Measurements from ENCODE around the gene CBX5.

The CBX5 gene

GRCh38 chr12:54273981-54274380 is 5.9 kb downstream of the CBX5 start:
- no peak for TF ChIP-seq YY1 (IDR thresholded peaks at IDR 0.05; ENCODE audit: insufficient read depth, insufficient read length)
- no peak for TF ChIP-seq ZNF274 (IDR thresholded peaks at IDR 0.05; ENCODE audit: low read depth, low read length)
- H3K9ac ChIP-seq (ENCODE audit: insufficient read length, low read depth), result no peak overlapping the region

GRCh38 chr12:54272214-54272613 is 7.7 kb downstream of the CBX5 start:
- peaks cover 36% of the 10 kb centered on the region for H3K36me3 ChIP-seq (ENCODE audit: insufficient read depth, insufficient read length, low read length)
- no peak overlapping the region for H3K9ac ChIP-seq (ENCODE audit: insufficient read length, low read depth)
- H3K27me3 ChIP-seq (ENCODE audit: insufficient read depth, insufficient read length), result no peaks in the 10 kb centered on the region
- no peaks in the 10 kb centered on the region for H3K4me1 ChIP-seq (ENCODE audit: insufficient read depth, insufficient read length)
- no peak overlapping the region for H3K4me3 ChIP-seq (ENCODE audit: insufficient read length, low read depth)
- no peak for DNase-seq (ENCODE audit: low read depth, low spot score)
- no peaks in the 10 kb centered on the region for H3K9me3 ChIP-seq (ENCODE audit: insufficient read depth, low read length)
- TF ChIP-seq ZNF274 (IDR thresholded peaks at IDR 0.05; ENCODE audit: low read depth, low read length) (no peak), YY1 (IDR thresholded peaks at IDR 0.05; ENCODE audit: insufficient read depth, insufficient read length) (no peak)

More at GRCh38 chr12:54273981-54274380, 5.9 kb downstream of the CBX5 start:
- no peak for DNase-seq (ENCODE audit: low read depth, low spot score)
- Histone ChIP-seq H3K9me3 (ENCODE audit: insufficient read depth, low read length) (no peaks in the 10 kb centered on the region), H3K4me3 (ENCODE audit: insufficient read length, low read depth) (no peak overlapping the region), H3K36me3 (ENCODE audit: insufficient read depth, insufficient read length, low read length) (peaks cover 49% of the 10 kb centered on the region), H3K27me3 (ENCODE audit: insufficient read depth, insufficient read length) (no peaks in the 10 kb centered on the region), H3K4me1 (ENCODE audit: insufficient read depth, insufficient read length) (no peaks in the 10 kb centered on the region)

- Histone ChIP-seq H3K27me3 (ENCODE audit: insufficient read depth, insufficient read length) (no peaks in the 10 kb centered on the region), H3K4me1 (ENCODE audit: insufficient read depth, insufficient read length) (no peaks in the 10 kb centered on the region), H3K36me3 (ENCODE audit: insufficient read depth, insufficient read length, low read length) (peaks cover 36% of the 10 kb centered on the region), H3K9ac (ENCODE audit: insufficient read length, low read depth) (no peak overlapping the region), H3K9me3 (ENCODE audit: insufficient read depth, low read length) (no peaks in the 10 kb centered on the region), H3K4me3 (ENCODE audit: insufficient read length, low read depth) (no peak overlapping the region)
- no peak for DNase-seq (ENCODE audit: low read depth, low spot score)
- no peak for TF ChIP-seq SUZ12 (IDR thresholded peaks at IDR 0.05; ENCODE audit: extremely low read depth, insufficient read depth, insufficient read length)
- no peak for TF ChIP-seq ZNF274 (IDR thresholded peaks at IDR 0.05; ENCODE audit: low read depth, low read length)
- TF ChIP-seq YY1 (IDR thresholded peaks at IDR 0.05; ENCODE audit: insufficient read depth, insufficient read length), result no peak
Observed at GRCh38 chr12:54270345-54270744, 9.6 kb downstream of the CBX5 start.

GRCh38 chr12:54266852-54267251 is 13.1 kb downstream of the CBX5 start:
- TF ChIP-seq SUZ12 (IDR thresholded peaks at IDR 0.05; ENCODE audit: extremely low read depth, insufficient read depth, insufficient read length) (no peak), YY1 (IDR thresholded peaks at IDR 0.05; ENCODE audit: insufficient read depth, insufficient read length) (no peak), ZNF274 (IDR thresholded peaks at IDR 0.05; ENCODE audit: low read depth, low read length) (no peak)
- Histone ChIP-seq H3K27me3 (ENCODE audit: insufficient read depth, insufficient read length) (no peaks in the 10 kb centered on the region), H3K4me3 (ENCODE audit: insufficient read length, low read depth) (no peak overlapping the region), H3K36me3 (ENCODE audit: insufficient read depth, insufficient read length, low read length) (peaks cover 11% of the 10 kb centered on the region), H3K4me1 (ENCODE audit: insufficient read depth, insufficient read length) (peaks cover under 1% of the 10 kb centered on the region), H3K9ac (ENCODE audit: insufficient read length, low read depth) (no peak overlapping the region), H3K9me3 (ENCODE audit: insufficient read depth, low read length) (no peaks in the 10 kb centered on the region)
- no peak for DNase-seq (ENCODE audit: low read depth, low spot score)

- peaks cover 3% of the 10 kb centered on the region for H3K4me1 ChIP-seq (ENCODE audit: insufficient read depth, insufficient read length)
- TF ChIP-seq ZNF274 (IDR thresholded peaks at IDR 0.05; ENCODE audit: low read depth, low read length) (no peak), YY1 (IDR thresholded peaks at IDR 0.05; ENCODE audit: insufficient read depth, insufficient read length) (no peak), SUZ12 (IDR thresholded peaks at IDR 0.05; ENCODE audit: extremely low read depth, insufficient read depth, insufficient read length) (no peak)
- no peaks in the 10 kb centered on the region for H3K9me3 ChIP-seq (ENCODE audit: insufficient read depth, low read length)
- peaks cover 5% of the 10 kb centered on the region for H3K36me3 ChIP-seq (ENCODE audit: insufficient read depth, insufficient read length, low read length)
- no peak for DNase-seq (ENCODE audit: low read depth, low spot score)
- H3K27me3 ChIP-seq (ENCODE audit: insufficient read depth, insufficient read length), result no peaks in the 10 kb centered on the region
- H3K9ac ChIP-seq (ENCODE audit: insufficient read length, low read depth), result no peak overlapping the region
- H3K4me3 ChIP-seq (ENCODE audit: insufficient read length, low read depth), result no peak overlapping the region
Observed at GRCh38 chr12:54265364-54265812, 14.5 kb downstream of the CBX5 start.

GRCh38 chr12:54262403-54262925 is 17.5 kb downstream of the CBX5 start:
- Histone ChIP-seq H3K27me3 (ENCODE audit: insufficient read depth, insufficient read length) (no peaks in the 10 kb centered on the region), H3K9me3 (ENCODE audit: insufficient read depth, low read length) (no peaks in the 10 kb centered on the region), H3K4me3 (ENCODE audit: insufficient read length, low read depth) (no peak overlapping the region), H3K36me3 (ENCODE audit: insufficient read depth, insufficient read length, low read length) (peaks cover 2% of the 10 kb centered on the region), H3K4me1 (ENCODE audit: insufficient read depth, insufficient read length) (peaks cover 3% of the 10 kb centered on the region), H3K9ac (ENCODE audit: insufficient read length, low read depth) (no peak overlapping the region)
- TF ChIP-seq ZNF274 (IDR thresholded peaks at IDR 0.05; ENCODE audit: low read depth, low read length), result no peak
- no peak for TF ChIP-seq SUZ12 (IDR thresholded peaks at IDR 0.05; ENCODE audit: extremely low read depth, insufficient read depth, insufficient read length)
- TF ChIP-seq YY1 (IDR thresholded peaks at IDR 0.05; ENCODE audit: insufficient read depth, insufficient read length), result no peak
- DNase-seq (ENCODE audit: low read depth, low spot score), result no peak

- Histone ChIP-seq H3K9me3 (ENCODE audit: insufficient read depth, low read length) (no peaks in the 10 kb centered on the region), H3K36me3 (ENCODE audit: insufficient read depth, insufficient read length, low read length) (peaks cover 7% of the 10 kb centered on the region), H3K27me3 (ENCODE audit: insufficient read depth, insufficient read length) (no peaks in the 10 kb centered on the region), H3K9ac (ENCODE audit: insufficient read length, low read depth) (no peak overlapping the region), H3K4me1 (ENCODE audit: insufficient read depth, insufficient read length) (peaks cover 3% of the 10 kb centered on the region), H3K4me3 (ENCODE audit: insufficient read length, low read depth) (no peak overlapping the region)
- DNase-seq (ENCODE audit: low read depth, low spot score), result no peak
- no peak for TF ChIP-seq YY1 (IDR thresholded peaks at IDR 0.05; ENCODE audit: insufficient read depth, insufficient read length)
- TF ChIP-seq SUZ12 (IDR thresholded peaks at IDR 0.05; ENCODE audit: extremely low read depth, insufficient read depth, insufficient read length), result no peak
- TF ChIP-seq ZNF274 (IDR thresholded peaks at IDR 0.05; ENCODE audit: low read depth, low read length), result no peak
Observed at GRCh38 chr12:54261815-54262402, 18.0 kb downstream of the CBX5 start.

Data from NT2/D1 (cell line).